ENCODE data around the gene ITIH3. TPM values are rescaled to one million over a fixed set of nuclear protein-coding genes. Genes with fewer than 3 reads are reported as not detected.

Gene ITIH3
- polyA plus RNA-seq, 1 of the 3 experiments (the other 2 are of a cell fraction), result 4.3 TPM

DNA sequence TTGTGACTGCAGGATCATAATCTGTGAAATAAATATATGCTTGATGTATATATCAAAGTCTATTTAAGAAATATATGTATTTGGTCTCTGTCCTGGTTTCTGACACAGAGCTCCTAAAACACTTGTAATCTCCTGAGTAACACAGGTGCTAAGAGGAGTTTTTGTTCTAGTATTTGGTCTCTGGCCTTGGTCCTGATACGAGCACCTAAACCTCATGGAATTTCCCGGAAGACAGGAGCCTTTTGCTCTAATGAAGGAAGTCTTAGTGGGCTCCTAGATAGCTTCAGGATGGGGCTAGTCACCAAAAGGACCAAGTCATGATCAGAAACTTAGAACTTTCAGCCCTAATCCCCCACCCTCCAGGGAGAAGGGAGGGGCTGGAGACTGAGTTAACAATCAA, 59.4 kb downstream of the ITIH3 start:
- H3K27ac ChIP-seq (ENCODE audit: low read depth in 2 of 2, low read length in 1 of 2), result no peak overlapping the region
- CTCF ChIA-PET, result interaction anchor here (1.1 to 9.8 kb wide), 6 partner anchors 12 to 342 kb away, joined by 3 to 73 read pairs (median 4); no protein-coding TSS in a partner anchor
- H2AFZ ChIP-seq (ENCODE audit: low read depth), result no peak overlapping the region

GRCh38 chr3:52856666-52857065, 62.1 kb downstream of the ITIH3 start:
- CTCF ChIA-PET, result interaction anchor here (1.2 to 1.6 kb wide), 3 partner anchors 10 to 339 kb away, joined by 3 to 4 read pairs (median 4); no protein-coding TSS in a partner anchor
- peaks cover 4% of the 10 kb centered on the region; the same call in 1 of the 2 replicates for H3K79me2 ChIP-seq (ENCODE audit: insufficient read depth)
- POLR2A ChIA-PET, result no interaction called here

More for the DNA sequence above, 59.4 kb downstream of the ITIH3 start:
- Histone ChIP-seq H3K4me3 (ENCODE audit: low read depth in 2 of 2, low read length in 1 of 2) (no peak overlapping the region), H3K4me2 (no peak overlapping the region), H3K9me2 (no peaks in the 10 kb centered on the region), H3K79me2 (ENCODE audit: insufficient read depth) (peaks cover 4% of the 10 kb centered on the region; the same call in 1 of the 2 replicates), H3K36me3 (replicated peaks in 1 of 2; ENCODE audit: control insufficient read depth in 1 of 2, insufficient read depth in 2 of 2, low read length in 1 of 2) (peaks cover 0 to 18% of the 10 kb centered on the region in 2 experiments), H3F3A (replicated peaks; ENCODE audit: insufficient read depth) (no peaks in the 10 kb centered on the region), H3K27me3 (ENCODE audit: insufficient read depth) (no peaks in the 10 kb centered on the region), H3K9me3 (no peaks in the 10 kb centered on the region), H3K9ac (no peak overlapping the region), H3K4me1 (ENCODE audit: control insufficient read depth in 1 of 2, insufficient read depth in 2 of 2, low read depth in 1 of 2, low read length in 1 of 2) (peaks cover 0 to 3% of the 10 kb centered on the region in 2 experiments; a peak in 1 of 4 replicates), H4K20me1 (ENCODE audit: insufficient read depth) (no peaks in the 10 kb centered on the region)
- TF ChIP-seq EZH2phosphoT487 (IDR thresholded peaks at IDR 0.05; ENCODE audit: borderline replicate concordance, low read depth), result no peak
- TF ChIP-seq, protein P1, sequence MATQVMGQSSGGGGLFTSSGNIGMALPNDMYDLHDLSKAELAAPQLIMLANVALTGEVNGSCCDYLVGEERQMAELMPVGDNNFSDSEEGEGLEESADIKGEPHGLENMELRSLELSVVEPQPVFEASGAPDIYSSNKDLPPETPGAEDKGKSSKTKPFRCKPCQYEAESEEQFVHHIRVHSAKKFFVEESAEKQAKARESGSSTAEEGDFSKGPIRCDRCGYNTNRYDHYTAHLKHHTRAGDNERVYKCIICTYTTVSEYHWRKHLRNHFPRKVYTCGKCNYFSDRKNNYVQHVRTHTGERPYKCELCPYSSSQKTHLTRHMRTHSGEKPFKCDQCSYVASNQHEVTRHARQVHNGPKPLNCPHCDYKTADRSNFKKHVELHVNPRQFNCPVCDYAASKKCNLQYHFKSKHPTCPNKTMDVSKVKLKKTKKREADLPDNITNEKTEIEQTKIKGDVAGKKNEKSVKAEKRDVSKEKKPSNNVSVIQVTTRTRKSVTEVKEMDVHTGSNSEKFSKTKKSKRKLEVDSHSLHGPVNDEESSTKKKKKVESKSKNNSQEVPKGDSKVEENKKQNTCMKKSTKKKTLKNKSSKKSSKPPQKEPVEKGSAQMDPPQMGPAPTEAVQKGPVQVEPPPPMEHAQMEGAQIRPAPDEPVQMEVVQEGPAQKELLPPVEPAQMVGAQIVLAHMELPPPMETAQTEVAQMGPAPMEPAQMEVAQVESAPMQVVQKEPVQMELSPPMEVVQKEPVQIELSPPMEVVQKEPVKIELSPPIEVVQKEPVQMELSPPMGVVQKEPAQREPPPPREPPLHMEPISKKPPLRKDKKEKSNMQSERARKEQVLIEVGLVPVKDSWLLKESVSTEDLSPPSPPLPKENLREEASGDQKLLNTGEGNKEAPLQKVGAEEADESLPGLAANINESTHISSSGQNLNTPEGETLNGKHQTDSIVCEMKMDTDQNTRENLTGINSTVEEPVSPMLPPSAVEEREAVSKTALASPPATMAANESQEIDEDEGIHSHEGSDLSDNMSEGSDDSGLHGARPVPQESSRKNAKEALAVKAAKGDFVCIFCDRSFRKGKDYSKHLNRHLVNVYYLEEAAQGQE (IDR thresholded peaks at IDR 0.05; ENCODE audit: low read depth, low read length), result peak; percentile 89
- POLR2A ChIA-PET, result interaction anchor here (0.6 kb wide), 1 partner anchor 207 kb away, joined by 3 read pairs; no protein-coding TSS in a partner anchor
- DNase-seq, result no peak
- WGBS (ENCODE audit: low lambda C conversion rate), result 100% methylated on average over 2 of the region's 2 CpGs

More at GRCh38 chr3:52856666-52857065, 62.1 kb downstream of the ITIH3 start:
- Histone ChIP-seq H3K9me3 (no peaks in the 10 kb centered on the region), H3K36me3 (replicated peaks in 1 of 2; ENCODE audit: control insufficient read depth in 1 of 2, insufficient read depth in 2 of 2, low read length in 1 of 2) (peaks cover 0 to 7% of the 10 kb centered on the region in 2 experiments), H3F3A (replicated peaks; ENCODE audit: insufficient read depth) (no peaks in the 10 kb centered on the region), H3K27me3 (ENCODE audit: insufficient read depth) (no peaks in the 10 kb centered on the region), H2AFZ (ENCODE audit: low read depth) (no peak overlapping the region), H3K9ac (no peak overlapping the region), H4K20me1 (ENCODE audit: insufficient read depth) (no peaks in the 10 kb centered on the region), H3K27ac (ENCODE audit: low read depth in 2 of 2, low read length in 1 of 2) (no peak overlapping the region), H3K4me3 (ENCODE audit: low read depth in 2 of 2, low read length in 1 of 2) (no peak overlapping the region), H3K4me1 (ENCODE audit: control insufficient read depth in 1 of 2, insufficient read depth in 2 of 2, low read depth in 1 of 2, low read length in 1 of 2) (no peaks in the 10 kb centered on the region), H3K4me2 (no peak overlapping the region), H3K9me2 (no peaks in the 10 kb centered on the region)
- no peak for TF ChIP-seq MEF2A (IDR thresholded peaks at IDR 0.05; ENCODE audit: borderline replicate concordance, low read depth)
- no peak for TF ChIP-seq TEAD4 (IDR thresholded peaks at IDR 0.05; ENCODE audit: borderline replicate concordance, insufficient read depth)
- TF ChIP-seq JUND (IDR thresholded peaks at IDR 0.05), result no peak
- no peak for TF ChIP-seq EZH2phosphoT487 (IDR thresholded peaks at IDR 0.05; ENCODE audit: borderline replicate concordance, low read depth)
- no peak for TF ChIP-seq RAD21 (IDR thresholded peaks at IDR 0.05; ENCODE audit: low read length)
- no peak for TF ChIP-seq NRF1 (IDR thresholded peaks at IDR 0.05; ENCODE audit: low read depth, low read length)
- no peak for TF ChIP-seq TCF12 (IDR thresholded peaks at IDR 0.05)
- TF ChIP-seq, protein P2, sequence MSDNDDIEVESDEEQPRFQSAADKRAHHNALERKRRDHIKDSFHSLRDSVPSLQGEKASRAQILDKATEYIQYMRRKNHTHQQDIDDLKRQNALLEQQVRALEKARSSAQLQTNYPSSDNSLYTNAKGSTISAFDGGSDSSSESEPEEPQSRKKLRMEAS (IDR thresholded peaks at IDR 0.05; ENCODE audit: low read depth), result no peak
- no peak for TF ChIP-seq CHD2 (IDR thresholded peaks at IDR 0.05; ENCODE audit: low read length, partially characterized antibody)
- TF ChIP-seq MXI1 (IDR thresholded peaks at IDR 0.05; ENCODE audit: low read depth, low read length), result no peak
- TF ChIP-seq SMC3 (IDR thresholded peaks at IDR 0.05; ENCODE audit: low read depth, low read length), result no peak
- TF ChIP-seq POLR2AphosphoS5 (IDR thresholded peaks at IDR 0.05; ENCODE audit: low read depth, low read length), result no peak
- TF ChIP-seq RFX5 (IDR thresholded peaks at IDR 0.05; ENCODE audit: low read length), result no peak
- TF ChIP-seq, protein P3, sequence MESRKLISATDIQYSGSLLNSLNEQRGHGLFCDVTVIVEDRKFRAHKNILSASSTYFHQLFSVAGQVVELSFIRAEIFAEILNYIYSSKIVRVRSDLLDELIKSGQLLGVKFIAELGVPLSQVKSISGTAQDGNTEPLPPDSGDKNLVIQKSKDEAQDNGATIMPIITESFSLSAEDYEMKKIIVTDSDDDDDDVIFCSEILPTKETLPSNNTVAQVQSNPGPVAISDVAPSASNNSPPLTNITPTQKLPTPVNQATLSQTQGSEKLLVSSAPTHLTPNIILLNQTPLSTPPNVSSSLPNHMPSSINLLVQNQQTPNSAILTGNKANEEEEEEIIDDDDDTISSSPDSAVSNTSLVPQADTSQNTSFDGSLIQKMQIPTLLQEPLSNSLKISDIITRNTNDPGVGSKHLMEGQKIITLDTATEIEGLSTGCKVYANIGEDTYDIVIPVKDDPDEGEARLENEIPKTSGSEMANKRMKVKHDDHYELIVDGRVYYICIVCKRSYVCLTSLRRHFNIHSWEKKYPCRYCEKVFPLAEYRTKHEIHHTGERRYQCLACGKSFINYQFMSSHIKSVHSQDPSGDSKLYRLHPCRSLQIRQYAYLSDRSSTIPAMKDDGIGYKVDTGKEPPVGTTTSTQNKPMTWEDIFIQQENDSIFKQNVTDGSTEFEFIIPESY (IDR thresholded peaks at IDR 0.05; ENCODE audit: borderline replicate concordance, low read depth), result no peak
- TF ChIP-seq RCOR1 (IDR thresholded peaks at IDR 0.05; ENCODE audit: low read length), result no peak
- no peak for TF ChIP-seq ELF1 (IDR thresholded peaks at IDR 0.05)
- TF ChIP-seq USF1 (IDR thresholded peaks at IDR 0.05; ENCODE audit: borderline replicate concordance, low read depth), result no peak
- no peak for TF ChIP-seq SIN3A (IDR thresholded peaks at IDR 0.05; ENCODE audit: borderline replicate concordance, low read depth, low read length)
- WGBS (ENCODE audit: low lambda C conversion rate), result 98% methylated on average over 5 of the region's 5 CpGs
- DNase-seq, result no peak
